ENCODE results near the gene DLGAP4.

Gene DLGAP4

DNA sequence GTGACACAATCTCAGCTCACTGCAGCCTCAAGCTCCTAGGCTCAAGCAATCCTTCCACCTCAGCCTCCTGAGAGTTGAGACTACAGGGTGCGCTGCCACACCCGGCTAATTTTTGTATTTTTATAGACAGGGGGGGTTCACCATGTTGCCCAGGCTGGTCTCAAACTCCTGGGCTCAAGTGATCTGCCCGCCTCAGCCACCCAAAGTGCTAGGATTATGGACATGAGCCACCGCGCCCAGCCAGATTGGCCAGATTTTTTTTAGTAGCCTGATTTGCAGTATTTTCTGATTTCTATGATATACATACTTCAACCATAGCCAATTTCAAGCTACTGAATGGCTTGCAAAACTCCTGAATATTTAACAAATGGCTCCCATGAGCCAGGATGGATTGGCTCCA, 21.4 kb upstream of the DLGAP4 start:
- DNase-seq (ENCODE audit: low read depth): no peak

DNA sequence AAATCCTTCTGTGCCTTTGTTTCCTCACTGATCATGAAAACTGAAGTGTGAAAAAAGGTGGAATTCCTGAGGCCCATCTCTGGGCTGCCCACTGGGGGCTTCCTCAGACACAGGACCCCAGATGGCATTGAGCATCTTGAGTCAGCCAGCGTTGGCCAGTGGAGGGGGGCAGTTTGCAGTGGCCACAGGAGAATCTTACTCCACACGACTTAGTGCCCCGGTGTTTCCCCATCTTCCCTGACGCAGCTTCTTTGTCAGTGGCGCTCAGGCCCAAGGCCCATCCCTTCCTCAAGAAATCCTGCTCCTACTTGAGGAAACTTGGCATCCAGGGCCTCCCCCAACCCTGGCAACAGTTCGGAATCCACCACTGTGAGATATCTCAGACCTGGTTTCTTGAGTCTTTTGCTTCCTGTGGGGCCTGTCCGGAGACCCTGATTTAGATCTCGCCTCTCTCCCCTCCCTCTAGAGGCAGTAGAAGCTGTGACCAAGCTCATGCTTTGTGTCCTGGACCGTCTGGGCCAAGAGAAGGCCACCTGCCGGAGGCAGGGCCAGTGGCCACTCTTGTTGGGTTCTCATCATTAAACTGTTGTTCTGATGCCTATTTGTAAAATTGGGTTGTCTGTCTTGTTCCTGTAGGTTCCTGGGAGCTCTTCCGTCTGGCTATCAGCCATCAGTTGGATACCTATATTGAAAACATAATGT, 20.2 kb upstream of the DLGAP4 start:
- DNase-seq (ENCODE audit: low read depth): no peak
- H3K4me3 ChIP-seq (ENCODE audit: control insufficient read depth, low read depth, low read length): no peak overlapping the region
- TF ChIP-seq, protein P1, sequence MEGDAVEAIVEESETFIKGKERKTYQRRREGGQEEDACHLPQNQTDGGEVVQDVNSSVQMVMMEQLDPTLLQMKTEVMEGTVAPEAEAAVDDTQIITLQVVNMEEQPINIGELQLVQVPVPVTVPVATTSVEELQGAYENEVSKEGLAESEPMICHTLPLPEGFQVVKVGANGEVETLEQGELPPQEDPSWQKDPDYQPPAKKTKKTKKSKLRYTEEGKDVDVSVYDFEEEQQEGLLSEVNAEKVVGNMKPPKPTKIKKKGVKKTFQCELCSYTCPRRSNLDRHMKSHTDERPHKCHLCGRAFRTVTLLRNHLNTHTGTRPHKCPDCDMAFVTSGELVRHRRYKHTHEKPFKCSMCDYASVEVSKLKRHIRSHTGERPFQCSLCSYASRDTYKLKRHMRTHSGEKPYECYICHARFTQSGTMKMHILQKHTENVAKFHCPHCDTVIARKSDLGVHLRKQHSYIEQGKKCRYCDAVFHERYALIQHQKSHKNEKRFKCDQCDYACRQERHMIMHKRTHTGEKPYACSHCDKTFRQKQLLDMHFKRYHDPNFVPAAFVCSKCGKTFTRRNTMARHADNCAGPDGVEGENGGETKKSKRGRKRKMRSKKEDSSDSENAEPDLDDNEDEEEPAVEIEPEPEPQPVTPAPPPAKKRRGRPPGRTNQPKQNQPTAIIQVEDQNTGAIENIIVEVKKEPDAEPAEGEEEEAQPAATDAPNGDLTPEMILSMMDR (conservative IDR thresholded peaks at IDR 0.05; ENCODE audit: control insufficient read depth, insufficient read depth, low read depth, low read length): no peak

More for the DNA sequence above, 21.4 kb upstream of the DLGAP4 start:
- H3K4me3 ChIP-seq (ENCODE audit: control insufficient read depth, low read depth, low read length): no peak overlapping the region
- TF ChIP-seq, protein P1 (conservative IDR thresholded peaks at IDR 0.05; ENCODE audit: control insufficient read depth, insufficient read depth, low read depth, low read length): no peak

DNA sequence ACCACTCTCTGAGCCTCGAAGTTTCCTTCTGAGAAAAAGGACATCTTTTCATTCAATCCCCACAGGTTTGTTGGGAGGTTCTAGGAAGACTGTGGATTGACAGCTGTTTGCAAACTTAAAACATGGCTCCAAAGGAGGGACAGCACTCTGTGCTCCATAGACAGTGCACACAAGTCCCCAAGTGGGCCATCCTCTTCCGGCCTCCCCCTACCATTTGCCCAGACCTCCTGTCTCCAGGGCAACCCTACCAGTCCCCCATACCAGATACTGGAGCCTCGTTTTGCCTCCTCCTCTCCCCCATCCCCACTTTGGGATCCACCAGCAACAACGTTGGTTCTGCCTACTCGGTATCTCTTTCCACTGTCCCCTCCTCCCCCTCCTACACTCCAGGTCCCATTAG, 8.5 kb upstream of the DLGAP4 start:
- TF ChIP-seq, protein P1 (conservative IDR thresholded peaks at IDR 0.05; ENCODE audit: control insufficient read depth, insufficient read depth, low read depth, low read length): no peak
- H3K4me3 ChIP-seq (ENCODE audit: control insufficient read depth, low read depth, low read length): no peak overlapping the region
- DNase-seq (ENCODE audit: low read depth): no peak

DNA sequence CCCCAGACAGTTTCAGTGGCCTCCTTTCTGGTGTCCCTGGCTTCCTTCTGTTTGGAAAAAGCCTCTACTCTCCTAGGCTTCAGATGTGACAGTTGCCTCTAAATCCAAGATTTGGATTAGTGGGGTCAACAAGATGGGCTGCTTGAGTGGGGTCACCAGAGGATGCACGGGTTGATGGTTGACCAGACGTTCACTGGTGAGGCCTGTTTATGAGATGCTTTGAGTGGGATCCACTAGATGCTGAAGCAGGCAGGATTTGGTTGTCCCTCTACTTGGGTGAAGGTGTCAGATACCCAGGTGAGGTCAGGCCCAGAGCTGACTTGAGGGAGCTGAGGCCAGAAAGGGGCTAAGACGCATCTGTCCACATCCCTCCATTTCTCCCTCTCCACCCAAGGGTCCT, 8.1 kb upstream of the DLGAP4 start:
- H3K4me3 ChIP-seq (ENCODE audit: control insufficient read depth, low read depth, low read length): no peak overlapping the region
- no peak for DNase-seq (ENCODE audit: low read depth)
- TF ChIP-seq, protein P1 (conservative IDR thresholded peaks at IDR 0.05; ENCODE audit: control insufficient read depth, insufficient read depth, low read depth, low read length): no peak

DNA sequence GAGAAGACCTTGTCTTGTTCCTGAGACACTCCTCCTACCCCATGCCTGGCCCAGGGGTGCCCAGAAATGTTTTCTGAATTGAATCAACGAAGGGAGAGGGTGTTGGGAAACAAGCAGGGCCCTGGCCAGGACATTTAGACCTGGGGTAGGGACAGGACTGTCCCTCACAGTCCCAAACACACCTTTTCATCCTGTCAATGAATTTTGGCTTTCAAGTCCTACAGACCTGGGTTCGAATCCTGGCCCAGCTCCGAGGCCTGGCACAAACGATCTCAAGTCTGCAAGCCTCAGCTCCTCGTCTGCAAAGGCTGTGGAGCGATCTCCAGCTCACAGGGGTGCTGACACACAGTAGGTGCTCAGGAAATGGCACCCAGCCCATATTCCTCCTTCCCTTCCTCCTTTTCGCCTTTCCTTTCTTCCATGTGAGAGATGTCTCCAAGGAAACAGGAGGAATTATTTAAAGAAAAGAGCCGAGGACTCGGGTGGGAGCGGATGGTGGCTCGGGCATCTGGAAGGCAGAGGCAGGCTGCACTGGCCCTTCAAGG, 7.3 kb upstream of the DLGAP4 start:
- no peak for DNase-seq (ENCODE audit: low read depth)
- H3K4me3 ChIP-seq (ENCODE audit: control insufficient read depth, low read depth, low read length): no peak overlapping the region
- TF ChIP-seq, protein P1 (conservative IDR thresholded peaks at IDR 0.05; ENCODE audit: control insufficient read depth, insufficient read depth, low read depth, low read length): no peak

DNA sequence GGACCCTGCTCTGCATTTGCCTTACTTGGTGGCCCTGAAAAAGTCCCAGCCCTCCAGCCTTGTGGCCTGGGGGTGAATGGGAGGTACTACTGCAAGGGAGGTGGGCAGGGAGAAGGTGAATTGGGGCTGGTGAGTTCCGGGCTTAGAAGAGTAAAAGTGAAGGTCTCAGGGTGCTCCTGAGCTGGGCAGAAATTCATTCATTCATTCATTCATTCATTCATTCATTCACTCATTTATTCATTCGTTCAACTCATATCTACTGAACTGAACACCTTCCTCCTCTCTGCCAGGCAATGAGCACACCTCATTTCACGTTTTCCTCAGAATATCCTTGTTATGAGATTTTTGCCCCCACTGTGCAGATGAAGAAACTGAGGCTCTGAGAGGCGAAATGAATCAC, 6.7 kb upstream of the DLGAP4 start:
- no peak overlapping the region for H3K4me3 ChIP-seq (ENCODE audit: control insufficient read depth, low read depth, low read length)
- TF ChIP-seq, protein P1 (conservative IDR thresholded peaks at IDR 0.05; ENCODE audit: control insufficient read depth, insufficient read depth, low read depth, low read length): no peak
- DNase-seq (ENCODE audit: low read depth): no peak
